Liver (tissue), 9 donors: ENCODE results near the gene SRP19. TPM values are rescaled to one million over a fixed set of nuclear protein-coding genes. Genes with fewer than 3 reads are reported as not detected.

Source experiments
- DNase-seq: peaks from one replicate; pipeline ENCODE4 v3.0.0-alpha.2; 2017; ENCODE audit warnings: low spot score
- H3K27ac ChIP-seq, 2 donors: one replicate each; pipeline ENCODE4 v1.7.0; 2013; ENCODE audit warnings: inconsistent platforms in 2 of 2, low read length in 2 of 2, control low read depth in 1 of 2, low read depth in 1 of 2, mild to moderate bottlenecking in 1 of 2
- H3K27me3 ChIP-seq, 4 donors: one replicate each; pipeline versions ENCODE4 v1.6.1 to v1.7.0; 2013; ENCODE audit warnings: low read length in 3 of 4, inconsistent platforms in 1 of 4, mild to moderate bottlenecking in 1 of 4, moderate library complexity in 1 of 4; ENCODE audit not compliant: control insufficient read depth in 4 of 4, insufficient read depth in 4 of 4
- H3K36me3 ChIP-seq, 4 donors: one replicate each; pipeline versions ENCODE4 v1.6.1 to v1.7.0; 2013; ENCODE audit warnings: low read length in 3 of 4, mild to moderate bottlenecking in 3 of 4, low read depth in 1 of 4, moderate library complexity in 1 of 4; ENCODE audit not compliant: control insufficient read depth in 4 of 4, insufficient read depth in 3 of 4
- H3K4me1 ChIP-seq, 4 donors: one replicate each; pipeline versions ENCODE4 v1.6.1 to v1.7.0; 2013; ENCODE audit warnings: low read length in 3 of 4, mild to moderate bottlenecking in 3 of 4, moderate library complexity in 1 of 4; ENCODE audit not compliant: control insufficient read depth in 4 of 4, insufficient read depth in 4 of 4
- H3K4me3 ChIP-seq, 3 donors: one replicate each; pipeline versions ENCODE4 v1.6.1 to v1.7.0; 2013; ENCODE audit warnings: low read length in 3 of 3, control low read depth in 1 of 3, low read depth in 1 of 3, mild to moderate bottlenecking in 1 of 3
- H3K9ac ChIP-seq, 2 donors: one replicate each; pipeline ENCODE4 v1.7.0; 2013; ENCODE audit warnings: low read length in 2 of 2, mild to moderate bottlenecking in 2 of 2, moderate library complexity in 2 of 2, control low read depth in 1 of 2, low read depth in 1 of 2
- H3K9me3 ChIP-seq, 4 donors: one replicate each; pipeline versions ENCODE4 v1.6.1 to v1.7.0; 2013; ENCODE audit warnings: low read length in 3 of 4; ENCODE audit not compliant: control insufficient read depth in 4 of 4
- CTCF ChIP-seq: fragments of 150-350 bp; IDR thresholded peaks from 2 replicates; pipeline ENCODE4 v1.5.1; 2017; ENCODE audit warnings: improper control_type of control experiment, low read depth, low read length; ENCODE audit not compliant: missing input control
- FOXA2 ChIP-seq: IDR thresholded peaks from 2 replicates; pipeline ENCODE4 v1.6.1; 2016; ENCODE audit warnings: antibody characterized with exemption
- GABPA ChIP-seq, 2 donors: IDR thresholded peaks in 1 of 2; conservative IDR thresholded peaks in 1 of 2; 2 replicates each; pipeline ENCODE4 v1.6.1; 2016; ENCODE audit warnings: antibody characterized with exemption in 2 of 2, mild to moderate bottlenecking in 1 of 2, moderate library complexity in 1 of 2
- HNF4A ChIP-seq, 2 donors: conservative IDR thresholded peaks; 2 replicates each; pipeline ENCODE4 v1.6.1; 2016; ENCODE audit warnings: antibody characterized with exemption in 2 of 2, mild to moderate bottlenecking in 2 of 2
- JUND ChIP-seq, 2 donors: IDR thresholded peaks; 2 replicates each; pipeline ENCODE4 v1.6.1; 2016; ENCODE audit warnings: antibody characterized with exemption in 2 of 2
- MAX ChIP-seq: IDR thresholded peaks from 2 replicates; pipeline ENCODE4 v1.6.1; 2016; ENCODE audit warnings: antibody characterized with exemption
- NR2F2 ChIP-seq: IDR thresholded peaks from 2 replicates; pipeline ENCODE4 v1.6.1; 2016; ENCODE audit warnings: antibody characterized with exemption
- RAD21 ChIP-seq, 2 donors: IDR thresholded peaks; 2 replicates each; pipeline ENCODE4 v1.6.1; 2016; ENCODE audit warnings: antibody characterized with exemption in 2 of 2, mild to moderate bottlenecking in 2 of 2
- TAF1 ChIP-seq: conservative IDR thresholded peaks from 2 replicates; pipeline ENCODE4 v1.6.1; 2016; ENCODE audit warnings: antibody characterized with exemption, mild to moderate bottlenecking
- YY1 ChIP-seq: IDR thresholded peaks from 2 replicates; pipeline ENCODE4 v1.6.1; 2016; ENCODE audit warnings: antibody characterized with exemption, mild to moderate bottlenecking
- ZBTB33 ChIP-seq: IDR thresholded peaks from 2 replicates; pipeline ENCODE4 v1.6.1; 2016; ENCODE audit warnings: antibody characterized with exemption
- WGBS: extraction: QIAGEN DNeasy Blood & Tissue Kit; methylation state at CpG from one replicate; pipeline ENCODE4 v1.1.7; 2013; 5-methylcytosine and 5-hydroxymethylcytosine counted together
- polyA plus RNA-seq, 2 donors: library from polyadenylated mRNA; stranded (reverse) in 1 of 2; unstranded in 1 of 2; fragments of 200-250 nt in 1 of 2; fragments of >200 nt in 1 of 2; fragmentation: Nextera tagmentation in 1 of 2; extraction: Ambion mirVana in 1 of 2; gene quantifications; one replicate each; pipeline versions ENCODE4 v1.2.1 to v1.2.3, GENCODE V29; 2013 to 2015
- total RNA-seq, 2 donors: library from RNA; depleted of rRNA; stranded (reverse); fragments of >200 nt; gene quantifications; one replicate each; pipeline ENCODE4 v1.2.3, GENCODE V29; 2014
- TF ChIP-seq, protein P1 (sequence below): IDR thresholded peaks from 2 replicates; pipeline ENCODE4 v1.6.1; 2016; ENCODE audit warnings: antibody characterized with exemption
- TF ChIP-seq, protein P2 (sequence below): IDR thresholded peaks from 2 replicates; pipeline ENCODE4 v1.6.1; 2016; ENCODE audit warnings: antibody characterized with exemption, mild to moderate bottlenecking
- donor health status: healthy.
- donor health status: healthy.
- donor health status: healthy.
- donor health status: healthy.
- donor health status: healthy.

Gene SRP19
- total and polyA plus RNA-seq, 4 donors = 22.0 to 65.5 (median 50.8) TPM

DNA sequence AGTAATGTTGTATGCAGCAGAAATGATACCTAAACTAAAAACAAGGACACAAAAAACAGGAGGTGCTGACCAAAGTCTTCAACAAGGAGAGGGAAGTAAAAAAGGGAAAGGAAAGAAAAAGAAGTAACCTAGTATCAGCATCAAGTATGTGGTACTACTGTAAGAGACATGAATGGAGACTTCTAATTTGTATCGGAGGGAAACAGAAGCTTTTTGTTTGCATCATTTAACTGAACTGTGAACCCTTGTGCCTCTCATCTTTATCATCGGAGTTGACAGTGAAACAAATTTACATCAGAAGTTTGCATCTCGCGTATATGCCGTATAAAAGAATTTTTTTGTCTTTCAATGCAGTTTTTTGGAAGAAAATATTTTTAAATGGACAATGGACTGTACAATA is 6.3 kb downstream of the SRP19 start (continued):
- TF ChIP-seq, protein P1, sequence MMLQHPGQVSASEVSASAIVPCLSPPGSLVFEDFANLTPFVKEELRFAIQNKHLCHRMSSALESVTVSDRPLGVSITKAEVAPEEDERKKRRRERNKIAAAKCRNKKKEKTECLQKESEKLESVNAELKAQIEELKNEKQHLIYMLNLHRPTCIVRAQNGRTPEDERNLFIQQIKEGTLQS = no peak
- TF ChIP-seq JUND (IDR thresholded peaks at IDR 0.05) (no peak), NR2F2 (no peak), TAF1 (no peak)

GRCh38 chr5:112869948-112870347 is 8.9 kb downstream of the SRP19 start:
- H3K9ac ChIP-seq = no peak overlapping the region
- no peak overlapping the region for H3K27ac ChIP-seq
- WGBS = 97% methylated on average over 3 of the region's 3 CpGs
- H3K9me3 ChIP-seq = no peaks in the 10 kb centered on the region
- peaks cover 2 to 42% (median 29%) of the 10 kb centered on the region in 4 donors for H3K36me3 ChIP-seq
- no peaks in the 10 kb centered on the region for H3K27me3 ChIP-seq
- TF ChIP-seq, protein P1 = no peak
- TF ChIP-seq YY1 (no peak), MAX (no peak), FOXA2 (no peak), CTCF (no peak), HNF4A (conservative IDR thresholded peaks at IDR 0.05) (no peak), RAD21 (IDR thresholded peaks at IDR 0.05) (no peak), ZBTB33 (no peak), NR2F2 (no peak), GABPA (IDR thresholded peaks at IDR 0.05 in 1 of 2, conservative IDR thresholded peaks at IDR 0.05 in 1 of 2) (no peak)
- TF ChIP-seq, protein P2, sequence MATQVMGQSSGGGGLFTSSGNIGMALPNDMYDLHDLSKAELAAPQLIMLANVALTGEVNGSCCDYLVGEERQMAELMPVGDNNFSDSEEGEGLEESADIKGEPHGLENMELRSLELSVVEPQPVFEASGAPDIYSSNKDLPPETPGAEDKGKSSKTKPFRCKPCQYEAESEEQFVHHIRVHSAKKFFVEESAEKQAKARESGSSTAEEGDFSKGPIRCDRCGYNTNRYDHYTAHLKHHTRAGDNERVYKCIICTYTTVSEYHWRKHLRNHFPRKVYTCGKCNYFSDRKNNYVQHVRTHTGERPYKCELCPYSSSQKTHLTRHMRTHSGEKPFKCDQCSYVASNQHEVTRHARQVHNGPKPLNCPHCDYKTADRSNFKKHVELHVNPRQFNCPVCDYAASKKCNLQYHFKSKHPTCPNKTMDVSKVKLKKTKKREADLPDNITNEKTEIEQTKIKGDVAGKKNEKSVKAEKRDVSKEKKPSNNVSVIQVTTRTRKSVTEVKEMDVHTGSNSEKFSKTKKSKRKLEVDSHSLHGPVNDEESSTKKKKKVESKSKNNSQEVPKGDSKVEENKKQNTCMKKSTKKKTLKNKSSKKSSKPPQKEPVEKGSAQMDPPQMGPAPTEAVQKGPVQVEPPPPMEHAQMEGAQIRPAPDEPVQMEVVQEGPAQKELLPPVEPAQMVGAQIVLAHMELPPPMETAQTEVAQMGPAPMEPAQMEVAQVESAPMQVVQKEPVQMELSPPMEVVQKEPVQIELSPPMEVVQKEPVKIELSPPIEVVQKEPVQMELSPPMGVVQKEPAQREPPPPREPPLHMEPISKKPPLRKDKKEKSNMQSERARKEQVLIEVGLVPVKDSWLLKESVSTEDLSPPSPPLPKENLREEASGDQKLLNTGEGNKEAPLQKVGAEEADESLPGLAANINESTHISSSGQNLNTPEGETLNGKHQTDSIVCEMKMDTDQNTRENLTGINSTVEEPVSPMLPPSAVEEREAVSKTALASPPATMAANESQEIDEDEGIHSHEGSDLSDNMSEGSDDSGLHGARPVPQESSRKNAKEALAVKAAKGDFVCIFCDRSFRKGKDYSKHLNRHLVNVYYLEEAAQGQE = no peak
- no peak overlapping the region for H3K4me3 ChIP-seq
- no peak for DNase-seq
- no peaks in the 10 kb centered on the region for H3K4me1 ChIP-seq
